Testis (tissue), 2 donors: Measurements from ENCODE around the gene FGF4.

ENCODE experiments used
- POLR2A ChIP-seq: fragments of 450-650 bp; IDR thresholded peaks from one replicate; pipeline ENCODE4 v1.6.1; 2017; ENCODE audit warnings: antibody characterized with exemption, mild to moderate bottlenecking, moderate library complexity
- TF ChIP-seq, protein P1 (sequence below), 3 experiments: fragments of 450-650 bp in 2 of 3; fragments of 200-600 bp in 1 of 3; sonication (generic) in 1 of 3; IDR thresholded peaks; one replicate each; pipeline ENCODE4 v1.5.1; 2016 to 2019; ENCODE audit warnings: antibody characterized with exemption in 3 of 3, mild to moderate bottlenecking in 2 of 3, moderate library complexity in 1 of 3

DNA sequence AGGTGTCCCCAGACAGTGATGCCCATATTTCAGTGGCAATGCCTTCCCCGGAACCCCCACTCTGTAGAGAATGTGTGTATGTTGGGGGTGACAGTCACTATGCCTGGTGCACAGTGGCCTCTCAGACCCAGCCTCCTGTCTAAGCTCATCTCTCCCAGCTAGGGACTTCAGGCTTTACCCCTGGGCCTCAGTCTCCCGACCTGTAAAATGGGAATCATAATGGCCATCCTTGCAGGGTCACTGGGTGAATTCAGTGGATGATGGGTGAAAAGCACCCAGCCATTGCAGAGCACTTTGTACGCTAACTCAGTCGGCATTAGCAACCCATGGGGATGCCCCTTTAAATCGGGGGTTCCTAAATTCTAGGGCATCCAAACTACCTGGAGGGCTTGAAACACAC is 25.1 kb upstream of the FGF4 start:
- no peak for TF ChIP-seq POLR2A
- TF ChIP-seq, protein P1, sequence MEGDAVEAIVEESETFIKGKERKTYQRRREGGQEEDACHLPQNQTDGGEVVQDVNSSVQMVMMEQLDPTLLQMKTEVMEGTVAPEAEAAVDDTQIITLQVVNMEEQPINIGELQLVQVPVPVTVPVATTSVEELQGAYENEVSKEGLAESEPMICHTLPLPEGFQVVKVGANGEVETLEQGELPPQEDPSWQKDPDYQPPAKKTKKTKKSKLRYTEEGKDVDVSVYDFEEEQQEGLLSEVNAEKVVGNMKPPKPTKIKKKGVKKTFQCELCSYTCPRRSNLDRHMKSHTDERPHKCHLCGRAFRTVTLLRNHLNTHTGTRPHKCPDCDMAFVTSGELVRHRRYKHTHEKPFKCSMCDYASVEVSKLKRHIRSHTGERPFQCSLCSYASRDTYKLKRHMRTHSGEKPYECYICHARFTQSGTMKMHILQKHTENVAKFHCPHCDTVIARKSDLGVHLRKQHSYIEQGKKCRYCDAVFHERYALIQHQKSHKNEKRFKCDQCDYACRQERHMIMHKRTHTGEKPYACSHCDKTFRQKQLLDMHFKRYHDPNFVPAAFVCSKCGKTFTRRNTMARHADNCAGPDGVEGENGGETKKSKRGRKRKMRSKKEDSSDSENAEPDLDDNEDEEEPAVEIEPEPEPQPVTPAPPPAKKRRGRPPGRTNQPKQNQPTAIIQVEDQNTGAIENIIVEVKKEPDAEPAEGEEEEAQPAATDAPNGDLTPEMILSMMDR (IDR thresholded peaks at IDR 0.05), result no peak
